Measurements from ENCODE around the gene MORF4L1.

- no peak for TF ChIP-seq CTCF (IDR thresholded peaks at IDR 0.05)
- no peak for TF ChIP-seq POLR2AphosphoS5 (IDR thresholded peaks at IDR 0.05)
- no peak for TF ChIP-seq POLR2A (IDR thresholded peaks at IDR 0.05)
Measured at GRCh38 chr15:78906316-78906620, 33.6 kb downstream of the MORF4L1 start.

All from prostate gland (tissue), 2 donors.